B cell (primary cell): ENCODE measurements around the gene COL25A1. TPM values are rescaled to one million over a fixed set of nuclear protein-coding genes. Genes with fewer than 3 reads are reported as not detected.

Experiments used
- ATAC-seq: fragments of 200-7000 bp; cut with Tn5 transposase; one replicate; pipeline ENCODE4 v1.10.0; 2021; ENCODE audit warnings: low read depth, mild to moderate bottlenecking, moderate number of reproducible peaks, moderate library complexity
- CTCF ChIA-PET: fragments of 350-600 bp; sonication (Branson Sonifier 250); formaldehyde crosslinking; loops from one replicate; lab custom pipeline; 2021; ENCODE audit warnings: antibody characterized with exemption, inconsistent platforms; lab: Charles Lee
- POLR2A ChIA-PET: fragments of 350-600 bp; sonication (Branson Sonifier 250); formaldehyde crosslinking; loops from one replicate; lab custom pipeline; 2021; ENCODE audit warnings: antibody characterized with exemption; lab: Charles Lee
- DNase-seq: peaks from one replicate; pipeline ENCODE4 v3.0.0; 2013
- H2AFZ ChIP-seq: 2 replicates; pipeline ENCODE4 v1.6.1; 2012; ENCODE audit warnings: mild to moderate bottlenecking, low read depth, low read length; ENCODE audit not compliant: insufficient read depth, poor library complexity, severe bottlenecking
- H3K27ac ChIP-seq, 2 donors: 1 replicate in 1 of 2; 2 replicates in 1 of 2; pipeline ENCODE4 v1.5.1; 2012 to 2013; ENCODE audit warnings: low read length in 2 of 2, mild to moderate bottlenecking in 2 of 2, moderate library complexity in 1 of 2
- H3K27me3 ChIP-seq, 4 experiments: fragments of 200-600 bp in 1 of 4; sonication (generic) in 1 of 4; replicated peaks in 1 of 4; 1 replicate in 2 of 4; 2 replicates in 2 of 4; pipeline versions ENCODE4 v1.6.1 to v1.7.0; 2013 to 2016; ENCODE audit warnings: low read length in 3 of 4, mild to moderate bottlenecking in 2 of 4, mixed read lengths in 1 of 4, moderate library complexity in 1 of 4; ENCODE audit not compliant: insufficient read depth in 4 of 4, control insufficient read depth in 3 of 4; ENCODE audit errors: control extremely low read depth in 1 of 4
- H3K36me3 ChIP-seq, 2 experiments: replicated peaks in 1 of 2; 1 replicate in 1 of 2; 2 replicates in 1 of 2; pipeline versions ENCODE4 v1.6.1 to v1.7.1; 2013; ENCODE audit warnings: low read length in 1 of 2; ENCODE audit not compliant: insufficient read depth in 2 of 2, control insufficient read depth in 1 of 2; ENCODE audit errors: control extremely low read depth in 1 of 2, extremely low read depth in 1 of 2
- H3K4me1 ChIP-seq, 2 donors: fragments of 200-600 bp in 1 of 2; sonication (generic) in 1 of 2; 1 replicate in 1 of 2; 2 replicates in 1 of 2; pipeline versions ENCODE4 v1.5.1 to v1.6.1; 2013 to 2017; ENCODE audit warnings: low read length in 2 of 2; ENCODE audit not compliant: control insufficient read depth in 2 of 2, insufficient read depth in 2 of 2
- H3K4me2 ChIP-seq: replicated peaks from 2 replicates; pipeline ENCODE3; 2012; ENCODE audit warnings: mild to moderate bottlenecking, low read depth, low read length; ENCODE audit not compliant: poor library complexity, severe bottlenecking
- H3K4me3 ChIP-seq, 5 experiments: fragments of 200-600 bp in 1 of 5; sonication (generic) in 1 of 5; 1 replicate in 3 of 5; 2 replicates in 2 of 5; pipeline versions ENCODE4 v1.5.1 to v1.7.0; 2011 to 2016; ENCODE audit warnings: low read length in 4 of 5, mild to moderate bottlenecking in 4 of 5, low read depth in 2 of 5, control low read depth in 1 of 5, moderate library complexity in 1 of 5; ENCODE audit not compliant: insufficient read depth in 1 of 5; ENCODE audit errors: control extremely low read depth in 1 of 5, extremely low read depth in 1 of 5
- H3K79me2 ChIP-seq: fragments of 200-600 bp; sonication (generic); one replicate; pipeline ENCODE4 v1.6.0; 2016; ENCODE audit warnings: low read length; ENCODE audit not compliant: control insufficient read depth, insufficient read depth
- H3K9ac ChIP-seq: fragments of 200-600 bp; sonication (generic); 2 replicates; pipeline ENCODE4 v1.6.1; 2017; ENCODE audit warnings: mild to moderate bottlenecking, low read length, moderate library complexity
- H3K9me3 ChIP-seq, 3 donors: one replicate each; pipeline versions ENCODE4 v1.6.1 to v1.7.1; 2013; ENCODE audit warnings: low read length in 2 of 3; ENCODE audit not compliant: control insufficient read depth in 2 of 3, insufficient read depth in 1 of 3; ENCODE audit errors: control extremely low read depth in 1 of 3
- H4K20me1 ChIP-seq: 2 replicates; pipeline ENCODE4 v1.6.0; 2012; ENCODE audit warnings: mild to moderate bottlenecking, low read length; ENCODE audit not compliant: insufficient read depth, control insufficient read depth, poor library complexity, severe bottlenecking
- H3K27ac Mint-ChIP-seq: one replicate; pipeline ENCODE4 v1.8.0; 2021; ENCODE audit warnings: mixed read lengths
- H3K27me3 Mint-ChIP-seq: one replicate; pipeline ENCODE4 v1.8.0; 2021; ENCODE audit warnings: mixed read lengths
- H3K4me1 Mint-ChIP-seq: one replicate; pipeline ENCODE4 v1.8.0; 2021; ENCODE audit warnings: mixed read lengths
- H3K4me3 Mint-ChIP-seq: one replicate; pipeline ENCODE4 v1.8.0; 2021; ENCODE audit warnings: mixed read lengths
- H3K9me3 Mint-ChIP-seq: one replicate; pipeline ENCODE4 v1.8.0; 2022; ENCODE audit warnings: mixed read lengths; ENCODE audit not compliant: insufficient read depth
- EZH2 ChIP-seq: IDR thresholded peaks from 2 replicates; pipeline ENCODE4 v1.6.1; 2012; ENCODE audit warnings: borderline replicate concordance, low read depth, mild to moderate bottlenecking, moderate library complexity, low read length; ENCODE audit not compliant: insufficient read depth, poor library complexity, severe bottlenecking
- WGBS: methylation state at CpG from one replicate; pipeline ENCODE4 v1.1.5; 2013; ENCODE audit warnings: missing lambda C conversion rate; ENCODE audit not compliant: insufficient coverage; 5-methylcytosine and 5-hydroxymethylcytosine counted together
- intact Hi-C: fragments of 100-400 bp; cut with micrococcal nuclease; formaldehyde crosslinking; loops from one replicate; pipeline ENCODE4 v1.10.0; 2022
- polyA plus RNA-seq: library from polyadenylated mRNA; depleted of rRNA; stranded (reverse); fragments of >200 nt; gene quantifications from 2 replicates; pipeline ENCODE4 v1.2.3, GENCODE V29; 2012
- total RNA-seq, 2 donors: library from RNA; stranded (reverse); fragments of 120-200 nt in 1 of 2; gene quantifications; 1 replicate in 1 of 2; 2 replicates in 1 of 2; pipeline versions ENCODE4 v1.2.3 to v1.2.4, GENCODE V29; 2013 to 2022
- TF ChIP-seq, protein P1 (sequence below): fragments of 200-600 bp; IDR thresholded peaks from one replicate; pipeline ENCODE4 v1.8.0; 2022; ENCODE audit warnings: antibody characterized with exemption, mild to moderate bottlenecking

COL25A1 gene
- total and polyA plus RNA-seq, 2 donors (not counting 1 experiment from before 2014, with no cell fraction given): not detected

DNA sequence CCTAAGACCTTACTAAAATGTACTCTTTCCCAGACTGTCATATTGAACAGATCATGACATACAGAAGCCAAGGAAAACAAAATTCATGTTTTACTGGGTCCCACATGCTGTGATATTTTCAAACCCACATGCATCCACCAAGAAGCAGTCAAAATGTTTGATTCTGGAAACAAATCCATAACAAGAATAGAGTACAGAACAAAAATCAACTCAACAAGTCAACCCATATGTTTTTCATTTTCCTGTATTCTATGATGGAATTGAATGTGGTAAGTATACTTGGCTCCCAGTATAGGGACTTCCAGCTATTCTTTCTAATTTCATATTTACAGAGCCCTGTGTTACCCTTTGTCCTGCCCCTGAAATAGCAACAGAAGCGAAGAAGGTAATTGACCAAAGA lies 106.8 kb downstream of the COL25A1 start:
- TF ChIP-seq EZH2: no peak
- TF ChIP-seq, protein P1, sequence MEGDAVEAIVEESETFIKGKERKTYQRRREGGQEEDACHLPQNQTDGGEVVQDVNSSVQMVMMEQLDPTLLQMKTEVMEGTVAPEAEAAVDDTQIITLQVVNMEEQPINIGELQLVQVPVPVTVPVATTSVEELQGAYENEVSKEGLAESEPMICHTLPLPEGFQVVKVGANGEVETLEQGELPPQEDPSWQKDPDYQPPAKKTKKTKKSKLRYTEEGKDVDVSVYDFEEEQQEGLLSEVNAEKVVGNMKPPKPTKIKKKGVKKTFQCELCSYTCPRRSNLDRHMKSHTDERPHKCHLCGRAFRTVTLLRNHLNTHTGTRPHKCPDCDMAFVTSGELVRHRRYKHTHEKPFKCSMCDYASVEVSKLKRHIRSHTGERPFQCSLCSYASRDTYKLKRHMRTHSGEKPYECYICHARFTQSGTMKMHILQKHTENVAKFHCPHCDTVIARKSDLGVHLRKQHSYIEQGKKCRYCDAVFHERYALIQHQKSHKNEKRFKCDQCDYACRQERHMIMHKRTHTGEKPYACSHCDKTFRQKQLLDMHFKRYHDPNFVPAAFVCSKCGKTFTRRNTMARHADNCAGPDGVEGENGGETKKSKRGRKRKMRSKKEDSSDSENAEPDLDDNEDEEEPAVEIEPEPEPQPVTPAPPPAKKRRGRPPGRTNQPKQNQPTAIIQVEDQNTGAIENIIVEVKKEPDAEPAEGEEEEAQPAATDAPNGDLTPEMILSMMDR: no peak
- ChIA-PET POLR2A (no interaction called here), CTCF (no interaction called here)
- 75% methylated on average over 1 of the region's 1 CpG for WGBS
- Mint-ChIP-seq H3K27ac (no peak overlapping the region), H3K4me3 (no peak overlapping the region), H3K27me3 (no peaks in the 10 kb centered on the region), H3K4me1 (no peaks in the 10 kb centered on the region), H3K9me3 (no peaks in the 10 kb centered on the region)
- ATAC-seq (no peak), DNase-seq (no peak)
- Histone ChIP-seq H3K4me2 (no peak overlapping the region), H2AFZ (no peak overlapping the region), H3K27ac (no peak overlapping the region), H3K4me1 (no peaks in the 10 kb centered on the region), H3K36me3 (no peaks in the 10 kb centered on the region), H3K79me2 (no peaks in the 10 kb centered on the region), H3K27me3 (no peaks in the 10 kb centered on the region), H3K9ac (no peak overlapping the region), H4K20me1 (no peaks in the 10 kb centered on the region), H3K4me3 (no peak overlapping the region), H3K9me3 (no peaks in the 10 kb centered on the region)
- intact Hi-C loops: no loop called here

DNA sequence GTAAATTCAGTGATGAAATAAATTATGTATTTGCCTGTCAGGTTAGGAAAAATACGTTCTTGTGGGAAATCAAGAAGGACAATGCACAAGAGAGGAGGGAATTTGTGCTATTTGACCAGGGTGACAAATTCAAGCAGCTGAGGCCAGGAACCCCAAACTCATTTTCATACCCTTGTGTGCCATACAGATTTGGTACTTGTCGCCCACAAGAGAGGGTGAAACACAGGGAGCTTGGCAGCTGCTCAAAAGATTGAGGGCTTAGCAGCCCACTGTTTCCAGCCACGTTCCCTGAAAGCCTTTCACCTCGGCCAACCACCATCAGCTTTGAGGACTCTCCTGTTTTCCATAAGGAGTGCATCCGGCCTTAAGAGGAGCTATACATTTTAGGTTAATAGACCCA lies 111.2 kb downstream of the COL25A1 start:
- Histone ChIP-seq H3K79me2 (no peaks in the 10 kb centered on the region), H2AFZ (no peak overlapping the region), H3K27ac (no peak overlapping the region), H3K9ac (no peak overlapping the region), H3K4me2 (no peak overlapping the region), H3K4me3 (no peak overlapping the region), H3K36me3 (no peaks in the 10 kb centered on the region), H4K20me1 (no peaks in the 10 kb centered on the region), H3K9me3 (no peaks in the 10 kb centered on the region), H3K27me3 (no peaks in the 10 kb centered on the region), H3K4me1 (no peaks in the 10 kb centered on the region)
- intact Hi-C loops: no loop called here
- POLR2A ChIA-PET: no interaction called here
- TF ChIP-seq, protein P1: no peak
- no peak for TF ChIP-seq EZH2
- no peak for ATAC-seq
- H3K27me3 Mint-ChIP-seq: peaks cover 4% of the 10 kb centered on the region
- DNase-seq: no peak
- H3K4me1 Mint-ChIP-seq: no peaks in the 10 kb centered on the region
- no peak overlapping the region for H3K4me3 Mint-ChIP-seq
- CTCF ChIA-PET: interaction anchor here (0.7 kb wide), 1 partner anchor 49 kb away, joined by 3 read pairs; no protein-coding TSS in a partner anchor
- WGBS: 96% methylated on average over 2 of the region's 5 CpGs
- H3K9me3 Mint-ChIP-seq: no peaks in the 10 kb centered on the region
- H3K27ac Mint-ChIP-seq: no peak overlapping the region
